Trophoblast cell (in vitro differentiated cells and primary cell): ENCODE measurements around the gene RABEPK.
A peak's percentile ranks its signal among the peaks of the same experiment; 100 is the strongest.
"Not testable (repeated sequence)": the region's sequence is repeated elsewhere in the genome, so short reads cannot be mapped to it uniquely, and the experiment has no call there.

Experiments used
- DNase-seq, 2 donors: peaks; one replicate each; pipeline ENCODE4 v3.0.0-alpha.2; 2016
- H2AFZ ChIP-seq: 2 replicates; pipeline ENCODE4 v1.6.1; 2013; ENCODE audit warnings: low read length, moderate library complexity, mild to moderate bottlenecking; ENCODE audit not compliant: insufficient read depth, poor library complexity
- H2AK5ac ChIP-seq: 2 replicates; pipeline ENCODE4 v1.6.1; 2013; ENCODE audit warnings: mild to moderate bottlenecking, low read length
- H2BK120ac ChIP-seq: 2 replicates; pipeline ENCODE4 v1.6.1; 2013; ENCODE audit warnings: low read length, mild to moderate bottlenecking, moderate library complexity; ENCODE audit not compliant: insufficient read depth, poor library complexity
- H2BK12ac ChIP-seq: 2 replicates; pipeline ENCODE4 v1.6.1; 2013; ENCODE audit warnings: mild to moderate bottlenecking, low read length, moderate library complexity
- H2BK5ac ChIP-seq: 2 replicates; pipeline ENCODE4 v1.6.1; 2013; ENCODE audit warnings: low read length, low read depth, moderate library complexity, mild to moderate bottlenecking; ENCODE audit not compliant: poor library complexity
- H3K14ac ChIP-seq: 2 replicates; pipeline ENCODE4 v1.6.1; 2013; ENCODE audit warnings: mild to moderate bottlenecking, low read length
- H3K18ac ChIP-seq: 2 replicates; pipeline ENCODE4 v1.6.1; 2013; ENCODE audit warnings: mild to moderate bottlenecking, low read length
- H3K23ac ChIP-seq: 2 replicates; pipeline ENCODE4 v1.6.1; 2013; ENCODE audit warnings: low read length
- H3K27ac ChIP-seq: 2 replicates; pipeline ENCODE4 v1.5.1; 2013; ENCODE audit warnings: low read depth, mild to moderate bottlenecking, inconsistent platforms, low read length, moderate library complexity
- H3K27me3 ChIP-seq: 2 replicates; pipeline ENCODE4 v1.6.1; 2013; ENCODE audit warnings: inconsistent platforms, mild to moderate bottlenecking, low read length, moderate library complexity; ENCODE audit not compliant: insufficient read depth
- H3K36me3 ChIP-seq, 2 experiments: 1 replicate in 1 of 2; 2 replicates in 1 of 2; pipeline ENCODE4 v1.6.1; 2013; ENCODE audit warnings: low read length in 2 of 2, mild to moderate bottlenecking in 2 of 2, moderate library complexity in 1 of 2; ENCODE audit not compliant: insufficient read depth in 2 of 2, control insufficient read depth in 1 of 2
- H3K4ac ChIP-seq: 2 replicates; pipeline ENCODE4 v1.6.1; 2013; ENCODE audit warnings: low read depth, mild to moderate bottlenecking, low read length, moderate library complexity
- H3K4me1 ChIP-seq, 2 experiments: 1 replicate in 1 of 2; 2 replicates in 1 of 2; pipeline ENCODE4 v1.6.1; 2013; ENCODE audit warnings: low read length in 2 of 2, mild to moderate bottlenecking in 2 of 2, moderate library complexity in 1 of 2; ENCODE audit not compliant: insufficient read depth in 2 of 2, control insufficient read depth in 1 of 2
- H3K4me2 ChIP-seq: 2 replicates; pipeline ENCODE4 v1.6.1; 2013; ENCODE audit warnings: inconsistent platforms, mild to moderate bottlenecking, low read length, moderate library complexity
- H3K4me3 ChIP-seq: 2 replicates; pipeline ENCODE4 v1.5.1; 2013; ENCODE audit warnings: mild to moderate bottlenecking, low read depth, low read length, inconsistent platforms
- H3K79me1 ChIP-seq: one replicate; pipeline ENCODE4 v1.6.1; 2013; ENCODE audit warnings: low read length
- H3K79me2 ChIP-seq: 2 replicates; pipeline ENCODE4 v1.6.1; 2013; ENCODE audit warnings: low read length, mild to moderate bottlenecking; ENCODE audit not compliant: control insufficient read depth, insufficient read depth, poor library complexity
- H3K9ac ChIP-seq: 2 replicates; pipeline ENCODE4 v1.6.1; 2013; ENCODE audit warnings: mild to moderate bottlenecking, low read length
- H3K9me3 ChIP-seq: 2 replicates; pipeline ENCODE4 v1.6.1; 2013; ENCODE audit warnings: low read depth, mild to moderate bottlenecking, control low read depth, inconsistent platforms, low read length; ENCODE audit not compliant: insufficient read depth
- H4K12ac ChIP-seq: 2 replicates; pipeline ENCODE4 v1.6.1; 2013; ENCODE audit warnings: low read depth, mild to moderate bottlenecking, low read length, moderate library complexity
- H4K8ac ChIP-seq: 2 replicates; pipeline ENCODE4 v1.6.1; 2013; ENCODE audit warnings: low read depth, mild to moderate bottlenecking, low read length, moderate library complexity
- H4K91ac ChIP-seq: one replicate; pipeline ENCODE4 v1.6.1; 2013; ENCODE audit warnings: low read depth, mild to moderate bottlenecking, low read length, moderate library complexity
- WGBS: extraction: QIAGEN DNeasy Blood & Tissue Kit; methylation state at CpG from one replicate; pipeline ENCODE4 v1.1.7; 2013; ENCODE audit warnings: missing lambda C conversion rate; ENCODE audit not compliant: insufficient read length, insufficient coverage; ENCODE audit errors: extremely low coverage; 5-methylcytosine and 5-hydroxymethylcytosine counted together

RABEPK gene

GRCh38 chr9:125233678-125234077 lies 33.3 kb downstream of the RABEPK start:
- Histone ChIP-seq H3K9me3 (no peaks in the 10 kb centered on the region), H3K4me1 (peaks cover 2 to 4% of the 10 kb centered on the region in 2 experiments), H3K4me2 (no peak overlapping the region), H3K79me2 (peaks cover 2% of the 10 kb centered on the region), H4K8ac (no peak overlapping the region), H2BK5ac (no peak overlapping the region), H2BK120ac (no peak overlapping the region), H3K9ac (no peak overlapping the region), H3K14ac (no peak overlapping the region), H2AK5ac (no peak overlapping the region), H3K79me1 (no peaks in the 10 kb centered on the region), H3K18ac (no peak overlapping the region), H3K27ac (no peak overlapping the region), H3K4me3 (no peak overlapping the region), H3K36me3 (peaks cover 25 to 39% of the 10 kb centered on the region in 2 experiments), H2AFZ (no peak overlapping the region), H4K91ac (no peak overlapping the region), H4K12ac (no peak overlapping the region), H2BK12ac (no peak overlapping the region), H3K23ac (no peak overlapping the region), H3K4ac (no peak overlapping the region), H3K27me3 (no peaks in the 10 kb centered on the region)
- peak; percentile 64 to 67 for DNase-seq
- no CpG with 5 or more reads among the region's 3 CpGs for WGBS

- DNase-seq = peak; percentile 26 to 29
- not testable (repeated sequence) for H2BK12ac ChIP-seq, H3K9me3 ChIP-seq, H3K18ac ChIP-seq, H3K9ac ChIP-seq, H2AFZ ChIP-seq, H3K27me3 ChIP-seq, H4K91ac ChIP-seq, H3K79me2 ChIP-seq, H2BK5ac ChIP-seq, H4K8ac ChIP-seq, H3K4me3 ChIP-seq, H3K79me1 ChIP-seq, H3K4ac ChIP-seq, H3K4me2 ChIP-seq, H4K12ac ChIP-seq, H3K23ac ChIP-seq, H3K14ac ChIP-seq, H2BK120ac ChIP-seq, H2AK5ac ChIP-seq, H3K4me1 ChIP-seq
- WGBS = no CpG with 5 or more reads among the region's 8 CpGs
- Histone ChIP-seq H3K36me3 (peaks cover 26 to 44% of the 10 kb centered on the region in 2 experiments), H3K27ac (peak overlapping the region; percentile 33)
Measured at GRCh38 chr9:125234099-125234498, 33.8 kb downstream of the RABEPK start.

- H3K14ac ChIP-seq = no peak overlapping the region
- H3K18ac ChIP-seq = no peak overlapping the region
- peaks cover 5% of the 10 kb centered on the region for H3K79me1 ChIP-seq
- no peak overlapping the region for H2BK12ac ChIP-seq
- H2BK120ac ChIP-seq = no peak overlapping the region
- no peak overlapping the region for H2BK5ac ChIP-seq
- H3K9me3 ChIP-seq = no peaks in the 10 kb centered on the region
- H4K12ac ChIP-seq = no peak overlapping the region
- no peak overlapping the region for H3K27ac ChIP-seq
- no peak overlapping the region for H3K23ac ChIP-seq
- DNase-seq = peak in 1 of 2 donors; percentile 27
- no peak overlapping the region for H4K91ac ChIP-seq
- H3K4ac ChIP-seq = no peak overlapping the region
- H3K4me3 ChIP-seq = no peak overlapping the region
- peaks cover 24 to 44% of the 10 kb centered on the region in 2 experiments for H3K36me3 ChIP-seq
- no peak overlapping the region for H2AFZ ChIP-seq
- no CpG with 5 or more reads among the region's 5 CpGs for WGBS
- peaks cover 4 to 8% of the 10 kb centered on the region in 2 experiments for H3K4me1 ChIP-seq
- H3K4me2 ChIP-seq = no peak overlapping the region
- H3K9ac ChIP-seq = no peak overlapping the region
- no peak overlapping the region for H4K8ac ChIP-seq
- no peaks in the 10 kb centered on the region for H3K27me3 ChIP-seq
- H2AK5ac ChIP-seq = no peak overlapping the region
- peaks cover 7% of the 10 kb centered on the region for H3K79me2 ChIP-seq
Measured at GRCh38 chr9:125235804-125236519, 35.6 kb downstream of the RABEPK start.

- no CpG with 5 or more reads among the region's 5 CpGs for WGBS
- H3K36me3 ChIP-seq = peaks cover 21 to 42% of the 10 kb centered on the region in 2 experiments
- not testable (repeated sequence) for H3K18ac ChIP-seq, DNase-seq, H3K23ac ChIP-seq, H2AK5ac ChIP-seq, H3K27me3 ChIP-seq, H3K27ac ChIP-seq, H4K91ac ChIP-seq, H2AFZ ChIP-seq, H3K4me2 ChIP-seq, H3K9me3 ChIP-seq, H2BK120ac ChIP-seq, H3K9ac ChIP-seq, H3K79me1 ChIP-seq, H3K79me2 ChIP-seq, H4K12ac ChIP-seq, H4K8ac ChIP-seq, H3K4me1 ChIP-seq, H3K14ac ChIP-seq, H3K4ac ChIP-seq, H3K4me3 ChIP-seq, H2BK5ac ChIP-seq, H2BK12ac ChIP-seq
Measured at GRCh38 chr9:125236520-125237159, 36.3 kb downstream of the RABEPK start.
